ENCODE results near the gene POMGNT1.

The POMGNT1 gene

DNA sequence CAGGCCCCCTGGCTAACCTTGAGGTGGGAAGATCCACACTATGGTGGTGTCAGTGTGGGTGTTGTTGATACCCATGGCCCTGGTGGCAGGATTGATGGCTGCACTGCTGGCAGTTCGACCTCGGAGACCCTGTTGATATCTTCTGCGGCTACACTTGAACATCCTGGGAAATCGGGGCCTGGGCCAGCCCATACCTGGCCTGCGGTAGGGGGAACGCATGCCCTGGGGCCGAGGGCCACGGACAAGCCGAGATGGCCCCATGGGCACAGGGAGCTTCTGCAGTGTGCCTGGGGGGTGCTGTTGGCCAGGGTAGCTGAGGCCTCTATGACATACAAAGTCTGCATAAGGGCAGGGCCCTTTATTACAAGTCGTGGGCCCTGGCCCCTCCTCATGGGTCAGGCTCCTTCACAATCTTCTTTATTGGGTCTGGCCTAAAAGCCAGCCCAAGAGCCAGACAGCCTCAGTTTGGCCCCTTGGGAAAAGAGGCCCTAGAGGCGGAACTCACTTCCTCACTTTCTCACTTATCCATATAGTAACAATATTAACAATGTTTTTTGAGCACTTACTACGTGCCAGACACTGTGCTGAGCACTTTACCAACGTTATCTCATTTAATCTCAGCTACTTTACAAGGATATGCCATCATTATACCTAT is 21.9 kb downstream of the POMGNT1 start, which contains the start of gene P3R3URF:
TSS of gene P3R3URF (minus strand) at position 278 of the 655 bp plus-strand sequence. CDS start at position 261, 17 bp downstream.
- TF ChIP-seq SPI1 (IDR thresholded peaks at IDR 0.05; ENCODE audit: borderline replicate concordance, low read depth) (no peak), GABPA (IDR thresholded peaks at IDR 0.05; ENCODE audit: low read depth) (no peak), POLR2AphosphoS5 (IDR thresholded peaks at IDR 0.05; ENCODE audit: low read depth) (no peak)
- TF ChIP-seq, protein P1, sequence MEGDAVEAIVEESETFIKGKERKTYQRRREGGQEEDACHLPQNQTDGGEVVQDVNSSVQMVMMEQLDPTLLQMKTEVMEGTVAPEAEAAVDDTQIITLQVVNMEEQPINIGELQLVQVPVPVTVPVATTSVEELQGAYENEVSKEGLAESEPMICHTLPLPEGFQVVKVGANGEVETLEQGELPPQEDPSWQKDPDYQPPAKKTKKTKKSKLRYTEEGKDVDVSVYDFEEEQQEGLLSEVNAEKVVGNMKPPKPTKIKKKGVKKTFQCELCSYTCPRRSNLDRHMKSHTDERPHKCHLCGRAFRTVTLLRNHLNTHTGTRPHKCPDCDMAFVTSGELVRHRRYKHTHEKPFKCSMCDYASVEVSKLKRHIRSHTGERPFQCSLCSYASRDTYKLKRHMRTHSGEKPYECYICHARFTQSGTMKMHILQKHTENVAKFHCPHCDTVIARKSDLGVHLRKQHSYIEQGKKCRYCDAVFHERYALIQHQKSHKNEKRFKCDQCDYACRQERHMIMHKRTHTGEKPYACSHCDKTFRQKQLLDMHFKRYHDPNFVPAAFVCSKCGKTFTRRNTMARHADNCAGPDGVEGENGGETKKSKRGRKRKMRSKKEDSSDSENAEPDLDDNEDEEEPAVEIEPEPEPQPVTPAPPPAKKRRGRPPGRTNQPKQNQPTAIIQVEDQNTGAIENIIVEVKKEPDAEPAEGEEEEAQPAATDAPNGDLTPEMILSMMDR (IDR thresholded peaks at IDR 0.05; ENCODE audit: insufficient read depth, low read length): no peak
- TF ChIP-seq, protein P2, sequence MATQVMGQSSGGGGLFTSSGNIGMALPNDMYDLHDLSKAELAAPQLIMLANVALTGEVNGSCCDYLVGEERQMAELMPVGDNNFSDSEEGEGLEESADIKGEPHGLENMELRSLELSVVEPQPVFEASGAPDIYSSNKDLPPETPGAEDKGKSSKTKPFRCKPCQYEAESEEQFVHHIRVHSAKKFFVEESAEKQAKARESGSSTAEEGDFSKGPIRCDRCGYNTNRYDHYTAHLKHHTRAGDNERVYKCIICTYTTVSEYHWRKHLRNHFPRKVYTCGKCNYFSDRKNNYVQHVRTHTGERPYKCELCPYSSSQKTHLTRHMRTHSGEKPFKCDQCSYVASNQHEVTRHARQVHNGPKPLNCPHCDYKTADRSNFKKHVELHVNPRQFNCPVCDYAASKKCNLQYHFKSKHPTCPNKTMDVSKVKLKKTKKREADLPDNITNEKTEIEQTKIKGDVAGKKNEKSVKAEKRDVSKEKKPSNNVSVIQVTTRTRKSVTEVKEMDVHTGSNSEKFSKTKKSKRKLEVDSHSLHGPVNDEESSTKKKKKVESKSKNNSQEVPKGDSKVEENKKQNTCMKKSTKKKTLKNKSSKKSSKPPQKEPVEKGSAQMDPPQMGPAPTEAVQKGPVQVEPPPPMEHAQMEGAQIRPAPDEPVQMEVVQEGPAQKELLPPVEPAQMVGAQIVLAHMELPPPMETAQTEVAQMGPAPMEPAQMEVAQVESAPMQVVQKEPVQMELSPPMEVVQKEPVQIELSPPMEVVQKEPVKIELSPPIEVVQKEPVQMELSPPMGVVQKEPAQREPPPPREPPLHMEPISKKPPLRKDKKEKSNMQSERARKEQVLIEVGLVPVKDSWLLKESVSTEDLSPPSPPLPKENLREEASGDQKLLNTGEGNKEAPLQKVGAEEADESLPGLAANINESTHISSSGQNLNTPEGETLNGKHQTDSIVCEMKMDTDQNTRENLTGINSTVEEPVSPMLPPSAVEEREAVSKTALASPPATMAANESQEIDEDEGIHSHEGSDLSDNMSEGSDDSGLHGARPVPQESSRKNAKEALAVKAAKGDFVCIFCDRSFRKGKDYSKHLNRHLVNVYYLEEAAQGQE (IDR thresholded peaks at IDR 0.05; ENCODE audit: insufficient replicate concordance, low read depth): no peak
- DNase-seq (ENCODE audit: low read depth in 1 of 2, low spot score in 1 of 2): no peak
- no peak within 1 kb of the TSS for H3K4me3 ChIP-seq (replicated peaks; ENCODE audit: insufficient read depth, low read length)
- H3K27ac ChIP-seq (replicated peaks): no peak within 1 kb of the TSS
- no peaks in the 10 kb centered on the region for H3K27me3 ChIP-seq (ENCODE audit: insufficient read depth, poor library complexity, severe bottlenecking)

DNA sequence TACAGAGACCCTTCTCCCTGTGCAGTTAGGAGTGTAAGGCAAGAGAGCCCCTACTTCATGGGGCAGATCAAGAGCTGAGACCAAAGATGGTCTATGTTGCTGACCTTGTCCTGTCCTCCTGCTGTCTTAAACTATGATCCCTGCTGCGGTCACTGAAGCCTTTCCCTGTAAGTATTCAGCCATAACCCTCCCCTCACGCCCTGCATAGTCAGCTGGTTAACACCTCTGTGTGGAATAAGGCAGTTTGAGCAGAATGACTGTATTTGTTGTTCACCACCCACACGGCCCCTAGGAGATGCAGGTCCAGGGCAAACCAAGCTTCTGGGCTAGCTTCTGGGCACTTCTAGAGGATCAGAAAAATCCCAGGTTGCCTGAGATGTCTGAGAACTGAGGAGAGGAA is 23.0 kb downstream of the POMGNT1 start:
- no peak for TF ChIP-seq POLR2AphosphoS5 (IDR thresholded peaks at IDR 0.05; ENCODE audit: low read depth)
- TF ChIP-seq, protein P1 (IDR thresholded peaks at IDR 0.05; ENCODE audit: insufficient read depth, low read length): no peak
- TF ChIP-seq, protein P2 (IDR thresholded peaks at IDR 0.05; ENCODE audit: insufficient replicate concordance, low read depth): no peak
- Histone ChIP-seq H3K4me3 (replicated peaks; ENCODE audit: insufficient read depth, low read length) (no peak overlapping the region), H3K27ac (replicated peaks) (no peak overlapping the region), H3K27me3 (ENCODE audit: insufficient read depth, poor library complexity, severe bottlenecking) (no peaks in the 10 kb centered on the region)
- DNase-seq (ENCODE audit: low read depth in 1 of 2, low spot score in 1 of 2): no peak

DNA sequence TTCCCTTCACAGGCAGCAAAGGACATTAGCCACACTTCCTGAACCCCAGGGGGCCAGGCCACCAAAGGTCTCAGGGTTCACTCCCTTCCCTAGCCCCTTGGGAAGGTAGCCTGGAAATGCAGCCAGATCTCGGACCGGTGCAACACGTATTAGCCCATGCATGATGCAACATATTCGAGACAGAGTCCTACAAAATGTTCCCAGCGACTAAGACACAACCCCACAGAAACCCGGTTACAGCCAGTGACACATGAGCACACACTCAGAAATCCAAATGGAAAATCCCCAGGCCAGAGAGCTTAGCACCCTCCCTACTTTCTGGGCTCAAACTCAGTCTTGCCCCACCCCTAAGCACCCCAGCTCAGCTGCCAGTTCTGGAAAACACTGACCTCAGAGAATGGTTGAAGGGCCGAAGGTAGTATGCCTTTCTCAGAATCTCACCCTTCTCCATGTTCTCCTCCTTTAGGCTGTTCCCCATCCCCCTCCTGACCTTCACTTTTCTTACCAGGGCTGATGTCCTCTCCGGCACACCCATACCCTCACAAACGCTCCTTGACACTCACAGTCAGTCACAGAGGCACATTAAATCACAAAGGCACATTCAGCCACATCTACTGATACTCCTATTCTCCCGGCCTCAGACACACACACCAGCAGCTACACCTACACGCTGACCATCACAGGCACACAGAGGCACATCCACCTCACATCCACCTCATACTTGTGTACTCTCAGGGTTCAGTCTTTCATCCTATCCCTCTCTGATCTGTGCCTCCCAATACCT is 23.6 kb downstream of the POMGNT1 start, which contains the start of gene TSPAN1:
TSS of gene TSPAN1 (plus strand) at position 640 of the 784 bp plus-strand sequence. CDS start 6,021 bp downstream, outside the sequence.
- no peaks in the 10 kb centered on the region for H3K27me3 ChIP-seq (ENCODE audit: insufficient read depth, poor library complexity, severe bottlenecking)
- H3K27ac ChIP-seq (replicated peaks): no peak within 1 kb of the TSS
- no peak for DNase-seq (ENCODE audit: low read depth in 1 of 2, low spot score in 1 of 2)
- H3K4me3 ChIP-seq (replicated peaks; ENCODE audit: insufficient read depth, low read length): no peak within 1 kb of the TSS
- TF ChIP-seq POLR2AphosphoS5 (IDR thresholded peaks at IDR 0.05; ENCODE audit: low read depth): no peak
- TF ChIP-seq, protein P2 (IDR thresholded peaks at IDR 0.05; ENCODE audit: insufficient replicate concordance, low read depth): no peak
- TF ChIP-seq, protein P1 (IDR thresholded peaks at IDR 0.05; ENCODE audit: insufficient read depth, low read length): no peak
- TF ChIP-seq GABPA (IDR thresholded peaks at IDR 0.05; ENCODE audit: low read depth): no peak
- no peak for TF ChIP-seq SPI1 (IDR thresholded peaks at IDR 0.05; ENCODE audit: borderline replicate concordance, low read depth)

Measured in HL-60 (cell line).